GM18858 (cell line): ENCODE results near the gene PDE4DIP.
"Not testable (repeated sequence)": the region's sequence is repeated elsewhere in the genome, so short reads cannot be mapped to it uniquely, and the experiment has no call there.

Experiments used
- ATAC-seq: cut with Tn5 transposase; IDR thresholded peaks from one replicate; pipeline ENCODE4 v1.9.1; 2021; ENCODE audit not compliant: unreplicated experiment

PDE4DIP gene

GRCh38 chr1:148869634-148869961 lies 25.4 kb downstream of the PDE4DIP start:
- not testable (repeated sequence) for ATAC-seq

- ATAC-seq: not testable (repeated sequence)
Measured at GRCh38 chr1:148874408-148875388, 30.5 kb downstream of the PDE4DIP start.

- not testable (repeated sequence) for ATAC-seq
Measured at GRCh38 chr1:148879812-148880416, 35.7 kb downstream of the PDE4DIP start.

- ATAC-seq: not testable (repeated sequence)
Measured at GRCh38 chr1:148881261-148881660, 37.0 kb downstream of the PDE4DIP start.

- ATAC-seq: not testable (repeated sequence)
Measured at GRCh38 chr1:148885219-148885618, 41.0 kb downstream of the PDE4DIP start.

GRCh38 chr1:148886293-148886692 lies 42.1 kb downstream of the PDE4DIP start:
- not testable (repeated sequence) for ATAC-seq

GRCh38 chr1:148888597-148888996 lies 44.4 kb downstream of the PDE4DIP start:
- not testable (repeated sequence) for ATAC-seq

GRCh38 chr1:148889267-148890074 lies 45.2 kb downstream of the PDE4DIP start:
- not testable (repeated sequence) for ATAC-seq

- ATAC-seq: not testable (repeated sequence)
Measured at GRCh38 chr1:148890075-148890568, 45.9 kb downstream of the PDE4DIP start.

- not testable (repeated sequence) for ATAC-seq
Measured at GRCh38 chr1:148894360-148895352, 50.4 kb downstream of the PDE4DIP start.

GRCh38 chr1:148900026-148900425 lies 55.8 kb downstream of the PDE4DIP start:
- ATAC-seq: not testable (repeated sequence)

GRCh38 chr1:148900691-148901090 lies 56.5 kb downstream of the PDE4DIP start:
- not testable (repeated sequence) for ATAC-seq

GRCh38 chr1:148901150-148901952 lies 57.1 kb downstream of the PDE4DIP start:
- not testable (repeated sequence) for ATAC-seq

- ATAC-seq: not testable (repeated sequence)
Measured at GRCh38 chr1:148901953-148902341, 57.7 kb downstream of the PDE4DIP start.

GRCh38 chr1:148909219-148909826 lies 65.1 kb downstream of the PDE4DIP start:
- not testable (repeated sequence) for ATAC-seq

- not testable (repeated sequence) for ATAC-seq
Measured at GRCh38 chr1:148911303-148911928, 67.2 kb downstream of the PDE4DIP start.

GRCh38 chr1:148916222-148916621 lies 72.0 kb downstream of the PDE4DIP start:
- ATAC-seq: not testable (repeated sequence)
